Measurements from ENCODE around the gene CAPNS2. TPM values are rescaled to one million over a fixed set of nuclear protein-coding genes. Genes with fewer than 3 reads are reported as not detected.

CAPNS2 gene
- polyA plus RNA-seq (2012; ENCODE audit: missing spikeins), result not detected

GRCh38 chr16:55566432-55567175, at the start of gene CAPNS2:
Gene CAPNS2 (plus strand): TSS chr16:55566684. CDS start chr16:55566757, 73 bp downstream.
- TF ChIP-seq POLR2A (IDR thresholded peaks at IDR 0.05; ENCODE audit: low read depth, low read length), result no peak
- TF ChIP-seq TAF1 (IDR thresholded peaks at IDR 0.05; ENCODE audit: borderline replicate concordance, low read depth, low read length), result no peak
- no peak for TF ChIP-seq POLR2AphosphoS5 (IDR thresholded peaks at IDR 0.05; ENCODE audit: low read depth, low read length)
- no peak for FAIRE-seq
- DNase-seq (ENCODE audit: insufficient read length), result no peak

GRCh38 chr16:55521792-55522191, 44.7 kb upstream of the CAPNS2 start:
- no peak for TF ChIP-seq TAF1 (IDR thresholded peaks at IDR 0.05; ENCODE audit: borderline replicate concordance, low read depth, low read length)
- no peak for TF ChIP-seq POLR2AphosphoS5 (IDR thresholded peaks at IDR 0.05; ENCODE audit: low read depth, low read length)
- TF ChIP-seq POLR2A (IDR thresholded peaks at IDR 0.05; ENCODE audit: low read depth, low read length), result no peak
- DNase-seq (ENCODE audit: insufficient read length), result no peak
- FAIRE-seq, result no peak

DNA sequence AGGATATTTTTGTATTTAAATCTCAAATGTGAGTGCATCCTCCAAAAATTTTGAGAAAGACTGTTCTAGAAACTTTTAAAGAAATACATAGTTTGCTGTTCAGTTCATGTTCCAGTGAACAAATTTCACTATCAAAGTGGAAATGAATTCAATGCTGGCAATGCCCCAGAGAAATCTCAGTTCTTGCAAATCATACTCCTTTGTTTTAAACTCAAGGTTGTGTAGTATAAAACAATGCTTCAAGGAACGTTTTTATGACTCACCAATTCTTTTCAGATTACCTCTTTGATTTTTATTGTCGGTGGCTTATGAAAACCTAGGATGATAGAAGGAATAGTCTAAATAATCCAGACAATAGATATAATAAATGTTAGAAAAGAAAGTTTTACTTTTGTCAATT, 40.0 kb upstream of the CAPNS2 start:
- DNase-seq (ENCODE audit: insufficient read length) (no peak), FAIRE-seq (no peak)
- TF ChIP-seq TAF1 (IDR thresholded peaks at IDR 0.05; ENCODE audit: borderline replicate concordance, low read depth, low read length) (no peak), POLR2AphosphoS5 (IDR thresholded peaks at IDR 0.05; ENCODE audit: low read depth, low read length) (no peak), POLR2A (IDR thresholded peaks at IDR 0.05; ENCODE audit: low read depth, low read length) (no peak)

- TF ChIP-seq POLR2AphosphoS5 (IDR thresholded peaks at IDR 0.05; ENCODE audit: low read depth, low read length), result no peak
- TF ChIP-seq POLR2A (IDR thresholded peaks at IDR 0.05; ENCODE audit: low read depth, low read length), result no peak
- no peak for TF ChIP-seq TAF1 (IDR thresholded peaks at IDR 0.05; ENCODE audit: borderline replicate concordance, low read depth, low read length)
Observed at GRCh38 chr16:55527885-55528284, 38.6 kb upstream of the CAPNS2 start.

GRCh38 chr16:55529018-55529417, 37.5 kb upstream of the CAPNS2 start:
- no peak for TF ChIP-seq TAF1 (IDR thresholded peaks at IDR 0.05; ENCODE audit: borderline replicate concordance, low read depth, low read length)
- no peak for TF ChIP-seq POLR2A (IDR thresholded peaks at IDR 0.05; ENCODE audit: low read depth, low read length)
- no peak for TF ChIP-seq POLR2AphosphoS5 (IDR thresholded peaks at IDR 0.05; ENCODE audit: low read depth, low read length)
- no peak for DNase-seq (ENCODE audit: insufficient read length)

More at GRCh38 chr16:55527885-55528284, 38.6 kb upstream of the CAPNS2 start:
- DNase-seq (ENCODE audit: insufficient read length), result no peak
- no peak for FAIRE-seq

GRCh38 chr16:55530316-55530856, 36.1 kb upstream of the CAPNS2 start:
- no peak for FAIRE-seq
- no peak for DNase-seq (ENCODE audit: insufficient read length)
- TF ChIP-seq POLR2A (IDR thresholded peaks at IDR 0.05; ENCODE audit: low read depth, low read length) (no peak), POLR2AphosphoS5 (IDR thresholded peaks at IDR 0.05; ENCODE audit: low read depth, low read length) (no peak), TAF1 (IDR thresholded peaks at IDR 0.05; ENCODE audit: borderline replicate concordance, low read depth, low read length) (no peak)

More at GRCh38 chr16:55529018-55529417, 37.5 kb upstream of the CAPNS2 start:
- FAIRE-seq, result no peak

- TF ChIP-seq POLR2A (IDR thresholded peaks at IDR 0.05; ENCODE audit: low read depth, low read length), result no peak
- no peak for TF ChIP-seq POLR2AphosphoS5 (IDR thresholded peaks at IDR 0.05; ENCODE audit: low read depth, low read length)
- TF ChIP-seq TAF1 (IDR thresholded peaks at IDR 0.05; ENCODE audit: borderline replicate concordance, low read depth, low read length), result no peak
- DNase-seq (ENCODE audit: insufficient read length) (no peak), FAIRE-seq (no peak)
Observed at GRCh38 chr16:55532227-55532626, 34.3 kb upstream of the CAPNS2 start.

- no peak for FAIRE-seq
- TF ChIP-seq TAF1 (IDR thresholded peaks at IDR 0.05; ENCODE audit: borderline replicate concordance, low read depth, low read length), result no peak
- no peak for TF ChIP-seq POLR2AphosphoS5 (IDR thresholded peaks at IDR 0.05; ENCODE audit: low read depth, low read length)
- TF ChIP-seq POLR2A (IDR thresholded peaks at IDR 0.05; ENCODE audit: low read depth, low read length), result no peak
- DNase-seq (ENCODE audit: insufficient read length), result no peak
Observed at GRCh38 chr16:55534756-55535155, 31.7 kb upstream of the CAPNS2 start.

DNA sequence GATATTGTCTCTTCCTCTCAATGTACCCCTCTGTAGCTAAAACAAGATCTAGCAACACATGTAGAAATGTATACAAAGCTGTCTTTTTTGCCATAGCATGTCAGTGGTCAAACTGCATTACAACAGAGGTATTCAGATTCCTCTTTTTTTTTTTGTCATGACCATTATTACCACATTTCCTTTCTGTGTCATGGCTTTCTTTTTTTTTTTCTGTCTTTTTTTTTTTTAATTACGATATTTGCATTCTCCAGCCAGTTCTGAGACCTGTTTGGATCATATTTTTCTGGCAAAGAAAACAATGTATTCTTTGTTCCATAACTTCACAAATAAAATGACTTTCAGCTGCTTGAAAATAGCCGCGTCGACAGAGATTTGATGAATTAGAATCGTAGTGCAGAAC, 27.4 kb upstream of the CAPNS2 start:
- FAIRE-seq, result no peak
- TF ChIP-seq TAF1 (IDR thresholded peaks at IDR 0.05; ENCODE audit: borderline replicate concordance, low read depth, low read length) (no peak), POLR2A (IDR thresholded peaks at IDR 0.05; ENCODE audit: low read depth, low read length) (no peak), POLR2AphosphoS5 (IDR thresholded peaks at IDR 0.05; ENCODE audit: low read depth, low read length) (no peak)
- DNase-seq (ENCODE audit: insufficient read length), result no peak

DNA sequence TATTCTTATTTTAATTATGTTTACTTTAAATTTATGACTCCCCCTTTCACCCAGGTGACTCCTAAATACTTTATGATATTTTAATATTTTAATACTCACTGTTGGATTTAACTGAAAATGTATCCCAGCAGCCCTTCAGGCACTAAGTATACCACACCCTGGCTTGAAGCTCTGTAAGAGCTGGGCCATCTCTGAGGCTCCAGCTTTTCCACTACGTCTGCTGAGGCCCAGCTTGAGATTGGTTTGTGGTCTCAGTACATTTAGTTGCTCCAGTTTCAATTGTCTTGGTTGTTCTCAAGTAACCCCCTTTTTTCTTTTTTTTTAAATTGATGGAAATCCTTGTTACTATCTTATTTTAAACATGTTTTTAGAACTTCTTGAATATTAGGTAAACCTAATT, 27.0 kb upstream of the CAPNS2 start:
- TF ChIP-seq POLR2A (IDR thresholded peaks at IDR 0.05; ENCODE audit: low read depth, low read length) (no peak), TAF1 (IDR thresholded peaks at IDR 0.05; ENCODE audit: borderline replicate concordance, low read depth, low read length) (no peak), POLR2AphosphoS5 (IDR thresholded peaks at IDR 0.05; ENCODE audit: low read depth, low read length) (no peak)
- DNase-seq (ENCODE audit: insufficient read length), result no peak

DNA sequence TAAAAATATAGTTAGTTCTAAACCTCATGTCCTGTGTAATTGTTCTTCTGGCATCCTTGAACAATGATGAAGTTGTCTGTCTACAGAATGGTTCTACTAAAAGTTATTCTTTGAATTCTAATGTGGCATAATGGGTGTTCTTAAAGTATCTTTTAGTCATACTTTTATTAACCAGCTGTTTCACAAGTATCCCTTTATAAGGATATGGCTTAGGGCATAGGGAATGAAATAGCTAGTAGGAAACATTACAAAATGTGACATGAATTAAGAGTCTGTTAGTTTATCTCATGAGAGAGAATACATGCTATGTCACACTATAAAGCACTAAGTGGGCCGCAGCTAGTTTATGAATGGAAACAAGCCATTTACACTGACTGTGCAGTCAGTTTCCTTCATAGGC, 26.3 kb upstream of the CAPNS2 start:
- no peak for TF ChIP-seq POLR2A (IDR thresholded peaks at IDR 0.05; ENCODE audit: low read depth, low read length)
- no peak for TF ChIP-seq TAF1 (IDR thresholded peaks at IDR 0.05; ENCODE audit: borderline replicate concordance, low read depth, low read length)
- no peak for TF ChIP-seq POLR2AphosphoS5 (IDR thresholded peaks at IDR 0.05; ENCODE audit: low read depth, low read length)
- DNase-seq (ENCODE audit: insufficient read length), result no peak
- no peak for FAIRE-seq

More for the DNA sequence above, 27.0 kb upstream of the CAPNS2 start:
- FAIRE-seq, result no peak
